ENCODE data around the gene RNF121. TPM values are rescaled to one million over a fixed set of nuclear protein-coding genes. Genes with fewer than 3 reads are reported as not detected.

RNF121 gene
- total and polyA plus RNA-seq, 12 donors: 13.3 to 49.3 (median 31.3) TPM

DNA sequence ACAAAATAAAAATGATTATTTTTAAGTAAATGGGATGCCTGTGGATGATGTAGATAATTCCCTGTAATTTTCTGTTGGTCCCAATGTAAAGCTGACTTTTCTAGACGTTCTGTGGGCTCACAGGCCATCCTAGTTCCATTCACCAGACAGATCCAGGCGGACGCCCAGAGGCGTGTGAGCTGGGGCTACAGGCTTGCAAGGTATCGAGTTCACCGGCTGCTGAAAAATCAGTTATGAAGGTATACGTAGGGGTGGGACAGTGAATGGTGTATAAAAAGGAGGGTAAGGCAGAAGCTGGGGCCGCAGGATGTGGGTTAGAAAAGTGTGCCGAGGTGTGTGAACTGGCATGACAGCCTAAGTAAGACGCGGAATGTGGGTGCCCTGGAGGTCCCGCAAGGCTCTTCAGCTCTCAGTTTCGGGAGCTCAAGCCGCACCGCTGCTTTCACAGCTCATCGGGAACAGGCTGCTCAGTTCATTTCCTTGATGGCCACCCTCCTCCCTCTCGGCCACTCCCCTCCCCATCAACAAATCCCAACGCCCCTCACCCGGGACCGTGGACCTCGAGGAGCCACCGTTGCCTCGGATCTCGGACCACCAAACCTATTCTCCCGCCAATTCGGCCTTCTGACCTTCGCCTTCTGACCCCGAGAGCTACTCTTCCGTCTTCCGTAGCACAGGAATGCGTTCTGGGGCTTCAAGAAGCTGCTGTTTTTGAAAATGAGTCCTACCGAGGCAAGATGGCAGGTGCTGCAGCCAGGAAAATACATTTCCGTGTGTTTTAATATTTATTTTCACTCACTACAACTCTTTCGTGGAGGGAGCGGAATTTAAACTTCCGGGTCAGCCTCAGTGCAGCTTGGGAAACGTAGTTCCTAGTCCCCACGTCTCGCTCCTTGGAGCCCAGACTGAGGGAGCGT, 768 bp upstream of the RNF121 start, which contains the start of gene XNDC1N:
XNDC1N (minus strand) TSS at position 775 of the 917 bp plus-strand sequence. CDS start 5,241 bp downstream, outside the sequence.
- H3K9me3 ChIP-seq (replicated peaks in 1 of 3): no peaks in the 10 kb centered on the region
- no peaks in the 10 kb centered on the region for H3K36me3 ChIP-seq (replicated peaks in 1 of 2)
- peak within 1 kb of the TSS; percentile 25 to 88 (median 84) for H3K4me3 ChIP-seq
- H3K27ac ChIP-seq: peak within 1 kb of the TSS; percentile 22 to 90 (median 77)
- 0 to 1% (median 1%) methylated on average over 38 to 40 of the region's 40 CpGs for WGBS, 4 donors
- peak in 6 of 7 donors; percentile 70 to 90 (median 80) for DNase-seq
- intact Hi-C loops (cut with DNase I): no loop called here
- no peaks in the 10 kb centered on the region for H3K27me3 ChIP-seq
- peaks cover 13 to 43% of the 10 kb centered on the region in 2 donors for H3K4me1 ChIP-seq (replicated peaks in 1 of 2)
- no peak for TF ChIP-seq POLR2A (IDR thresholded peaks at IDR 0.05)
- TF ChIP-seq, protein P1, sequence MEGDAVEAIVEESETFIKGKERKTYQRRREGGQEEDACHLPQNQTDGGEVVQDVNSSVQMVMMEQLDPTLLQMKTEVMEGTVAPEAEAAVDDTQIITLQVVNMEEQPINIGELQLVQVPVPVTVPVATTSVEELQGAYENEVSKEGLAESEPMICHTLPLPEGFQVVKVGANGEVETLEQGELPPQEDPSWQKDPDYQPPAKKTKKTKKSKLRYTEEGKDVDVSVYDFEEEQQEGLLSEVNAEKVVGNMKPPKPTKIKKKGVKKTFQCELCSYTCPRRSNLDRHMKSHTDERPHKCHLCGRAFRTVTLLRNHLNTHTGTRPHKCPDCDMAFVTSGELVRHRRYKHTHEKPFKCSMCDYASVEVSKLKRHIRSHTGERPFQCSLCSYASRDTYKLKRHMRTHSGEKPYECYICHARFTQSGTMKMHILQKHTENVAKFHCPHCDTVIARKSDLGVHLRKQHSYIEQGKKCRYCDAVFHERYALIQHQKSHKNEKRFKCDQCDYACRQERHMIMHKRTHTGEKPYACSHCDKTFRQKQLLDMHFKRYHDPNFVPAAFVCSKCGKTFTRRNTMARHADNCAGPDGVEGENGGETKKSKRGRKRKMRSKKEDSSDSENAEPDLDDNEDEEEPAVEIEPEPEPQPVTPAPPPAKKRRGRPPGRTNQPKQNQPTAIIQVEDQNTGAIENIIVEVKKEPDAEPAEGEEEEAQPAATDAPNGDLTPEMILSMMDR (IDR thresholded peaks at IDR 0.05): no peak

DNA sequence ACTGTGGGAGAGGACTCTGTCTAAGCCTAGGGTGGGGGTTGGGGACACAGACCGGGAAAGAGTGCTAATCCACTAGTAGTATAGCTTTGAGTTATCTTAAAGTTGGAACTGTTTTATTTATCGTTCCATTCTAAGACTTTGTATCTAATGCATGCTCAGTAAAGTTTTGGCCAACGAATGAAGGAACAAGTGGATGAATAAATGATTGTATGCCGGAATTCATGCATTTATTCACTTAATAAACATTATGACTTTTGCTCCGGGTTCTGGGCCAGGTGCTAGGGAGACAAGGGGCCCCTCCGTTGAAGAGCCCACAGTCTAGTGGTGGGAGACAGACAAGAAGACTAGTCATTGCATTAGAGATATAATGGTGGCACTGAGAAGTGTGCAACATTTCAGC, 645 bp downstream of the RNF121 start:
- Histone ChIP-seq H3K36me3 (replicated peaks in 1 of 2) (no peaks in the 10 kb centered on the region), H3K4me3 (peak overlapping the region in 3 of 4 donors; percentile 83 to 88 (median 86)), H3K4me1 (replicated peaks in 1 of 2) (peaks cover 13 to 43% of the 10 kb centered on the region in 2 donors), H3K9me3 (replicated peaks in 1 of 3) (no peaks in the 10 kb centered on the region), H3K27ac (peak overlapping the region in 1 of 5 donors; percentile 7), H3K27me3 (no peaks in the 10 kb centered on the region)
- WGBS, 4 donors: 4 to 8% (median 6%) methylated on average over 6 of the region's 6 CpGs
- intact Hi-C loops (cut with DNase I): no loop called here
- no peak for DNase-seq
- TF ChIP-seq, protein P1 (IDR thresholded peaks at IDR 0.05): no peak
- TF ChIP-seq POLR2A (IDR thresholded peaks at IDR 0.05): no peak

DNA sequence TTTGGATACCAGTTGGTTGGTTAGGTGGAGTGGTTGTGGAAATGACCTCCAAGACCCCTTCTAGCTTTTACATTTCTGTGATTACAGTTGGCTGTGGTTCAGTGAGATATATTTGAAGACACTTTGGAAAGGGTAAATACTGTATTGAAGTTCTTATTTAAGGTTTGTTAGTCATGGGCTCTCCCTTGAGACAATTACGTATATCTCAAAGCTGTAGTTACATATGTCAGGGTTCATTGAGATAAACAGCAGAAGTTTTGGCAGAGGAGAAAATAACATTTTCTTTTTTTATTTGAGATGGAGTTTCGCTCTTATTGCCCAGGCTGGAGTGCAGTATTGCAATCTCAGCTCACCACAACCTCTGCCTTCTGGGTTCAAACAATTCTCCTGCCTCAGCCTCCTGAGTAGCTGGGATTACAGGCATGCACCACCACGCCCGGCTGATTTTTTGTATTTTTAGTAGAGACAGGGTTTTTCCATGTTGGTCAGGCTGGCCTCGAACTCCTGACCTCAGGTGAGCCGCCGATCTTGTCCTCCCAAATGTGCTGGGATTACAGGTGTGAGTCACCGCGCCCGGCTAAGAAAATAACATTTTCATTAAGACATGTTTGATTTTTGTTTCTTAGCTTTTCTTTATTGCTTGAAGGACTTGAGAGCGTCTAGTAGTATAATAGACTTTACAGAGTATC, 1.9 kb downstream of the RNF121 start:
- H3K27me3 ChIP-seq: no peaks in the 10 kb centered on the region
- 72 to 84% (median 72%) methylated on average over 11 of the region's 11 CpGs for WGBS, 4 donors
- no peaks in the 10 kb centered on the region for H3K36me3 ChIP-seq (replicated peaks in 1 of 2)
- peaks cover 13 to 43% of the 10 kb centered on the region in 2 donors for H3K4me1 ChIP-seq (replicated peaks in 1 of 2)
- intact Hi-C loops (cut with DNase I): no loop called here
- no peak overlapping the region for H3K27ac ChIP-seq
- DNase-seq: no peak
- no peak for TF ChIP-seq POLR2A (IDR thresholded peaks at IDR 0.05)
- TF ChIP-seq, protein P1 (IDR thresholded peaks at IDR 0.05): no peak
- no peaks in the 10 kb centered on the region for H3K9me3 ChIP-seq (replicated peaks in 1 of 3)
- H3K4me3 ChIP-seq: no peak overlapping the region

DNA sequence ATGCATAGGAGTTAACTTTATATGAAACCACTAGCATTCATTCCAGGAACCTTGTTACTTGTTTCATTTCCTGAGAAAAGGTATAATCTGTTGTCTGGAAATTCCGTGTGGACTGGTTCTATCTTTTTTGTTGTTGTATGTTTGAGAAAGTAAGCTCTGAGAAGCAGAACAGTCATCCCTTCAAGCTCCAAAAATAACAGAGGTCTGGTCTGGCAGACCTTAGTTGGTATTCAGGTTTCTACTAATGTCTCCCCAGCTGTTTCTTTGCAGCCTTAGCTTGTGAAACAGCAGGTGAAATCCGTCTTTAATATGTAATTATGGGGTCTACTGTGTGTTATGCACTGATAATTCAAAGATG, 2.4 kb downstream of the RNF121 start:
- Histone ChIP-seq H3K4me1 (replicated peaks in 1 of 2) (peaks cover 13 to 43% of the 10 kb centered on the region in 2 donors), H3K9me3 (replicated peaks in 1 of 3) (no peaks in the 10 kb centered on the region)
- no peak for DNase-seq

More for the DNA sequence above, 2.4 kb downstream of the RNF121 start:
- no peaks in the 10 kb centered on the region for H3K36me3 ChIP-seq (replicated peaks in 1 of 2)
- H3K4me3 ChIP-seq: no peak overlapping the region
- H3K27ac ChIP-seq: no peak overlapping the region
- intact Hi-C loops (cut with DNase I): no loop called here
- no peaks in the 10 kb centered on the region for H3K27me3 ChIP-seq
- WGBS, 4 donors: 44 to 68% (median 63%) methylated on average over 2 of the region's 2 CpGs
- no peak for TF ChIP-seq POLR2A (IDR thresholded peaks at IDR 0.05)
- TF ChIP-seq, protein P1 (IDR thresholded peaks at IDR 0.05): no peak
